GM19397 (cell line): ENCODE data around the gene FAM89B.
A peak's percentile ranks its signal among the peaks of the same experiment; 100 is the strongest.
"Not testable (repeated sequence)": the region's sequence is repeated elsewhere in the genome, so short reads cannot be mapped to it uniquely, and the experiment has no call there.

Source experiments
- ATAC-seq: cut with Tn5 transposase; IDR thresholded peaks from one replicate; pipeline ENCODE4 v1.9.1; 2021; ENCODE audit warnings: mild to moderate bottlenecking, moderate library complexity; ENCODE audit not compliant: unreplicated experiment

Gene FAM89B

DNA sequence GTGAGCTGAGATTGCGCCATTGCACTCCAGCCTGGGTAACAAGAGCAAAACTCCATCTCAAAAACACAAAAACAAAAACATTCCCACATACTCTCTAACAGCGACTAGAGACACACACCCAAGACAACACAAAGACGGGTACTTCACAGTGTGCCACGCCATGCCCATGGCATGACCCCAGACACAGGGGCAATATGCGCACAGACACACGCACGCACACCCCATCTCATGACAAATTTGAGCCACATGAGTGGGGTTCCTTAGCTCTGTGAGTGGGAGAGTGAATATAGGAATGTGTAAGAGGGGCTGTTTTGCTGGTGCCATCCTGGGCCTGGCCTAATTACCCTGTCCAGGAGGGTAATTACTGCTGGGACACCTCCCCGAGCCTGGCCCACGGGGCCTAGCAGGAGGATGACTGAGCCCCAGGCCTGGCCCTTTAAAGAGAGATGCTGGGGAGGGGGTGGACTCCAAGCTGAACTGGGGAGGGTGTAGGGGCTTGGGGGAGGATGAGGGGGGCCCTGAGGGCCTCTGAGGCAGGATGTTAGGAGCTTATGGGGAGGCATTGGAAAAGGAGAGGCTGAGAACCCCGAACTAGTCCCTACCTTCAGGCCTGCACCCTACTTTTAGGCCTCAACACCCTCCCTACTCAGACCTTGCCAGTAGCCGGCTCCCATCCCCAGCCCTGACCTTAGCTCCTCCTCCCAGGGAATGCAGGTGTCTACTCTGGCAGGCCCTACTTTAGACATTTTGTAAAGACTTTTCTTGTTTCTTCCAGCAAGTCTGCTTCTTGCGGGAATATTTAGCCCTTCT is 15.7 kb upstream of the FAM89B start:
- no peak for ATAC-seq

DNA sequence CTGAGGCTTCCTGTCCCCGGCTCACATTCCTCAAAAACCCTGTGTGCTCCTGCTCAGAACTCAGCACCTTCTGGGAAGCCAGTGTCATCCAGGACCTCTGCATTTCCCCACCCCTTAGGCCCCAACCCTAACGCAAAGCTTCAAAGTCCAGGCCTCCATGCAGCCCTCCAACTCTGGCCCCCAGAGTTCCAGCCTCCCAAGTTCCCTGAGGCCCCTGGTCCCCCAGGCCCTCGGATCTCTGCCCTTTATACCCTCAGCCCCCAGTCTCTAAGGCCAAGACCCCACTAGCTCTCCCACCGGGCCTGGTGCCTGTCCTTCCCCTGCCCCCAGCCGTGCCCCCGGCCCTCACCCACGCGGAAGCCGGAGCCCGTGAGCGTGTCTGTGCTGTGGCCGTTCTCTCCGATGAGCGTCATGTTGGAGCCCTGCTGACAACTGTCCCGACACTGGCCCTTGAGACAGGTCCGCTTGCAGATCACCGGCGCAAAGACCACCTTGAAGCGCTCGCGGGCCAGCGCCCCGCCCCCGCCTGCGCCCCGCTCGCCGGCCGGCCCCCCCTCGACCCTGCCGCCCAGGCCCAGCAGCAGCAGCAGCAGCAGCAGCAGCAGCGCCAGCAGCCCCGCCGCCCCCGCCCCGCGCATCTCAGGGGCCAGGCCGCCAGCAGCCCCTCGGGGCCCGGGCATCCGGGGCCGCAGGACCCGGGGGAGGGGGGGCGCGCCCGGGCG is 14.9 kb upstream of the FAM89B start:
- no peak for ATAC-seq

DNA sequence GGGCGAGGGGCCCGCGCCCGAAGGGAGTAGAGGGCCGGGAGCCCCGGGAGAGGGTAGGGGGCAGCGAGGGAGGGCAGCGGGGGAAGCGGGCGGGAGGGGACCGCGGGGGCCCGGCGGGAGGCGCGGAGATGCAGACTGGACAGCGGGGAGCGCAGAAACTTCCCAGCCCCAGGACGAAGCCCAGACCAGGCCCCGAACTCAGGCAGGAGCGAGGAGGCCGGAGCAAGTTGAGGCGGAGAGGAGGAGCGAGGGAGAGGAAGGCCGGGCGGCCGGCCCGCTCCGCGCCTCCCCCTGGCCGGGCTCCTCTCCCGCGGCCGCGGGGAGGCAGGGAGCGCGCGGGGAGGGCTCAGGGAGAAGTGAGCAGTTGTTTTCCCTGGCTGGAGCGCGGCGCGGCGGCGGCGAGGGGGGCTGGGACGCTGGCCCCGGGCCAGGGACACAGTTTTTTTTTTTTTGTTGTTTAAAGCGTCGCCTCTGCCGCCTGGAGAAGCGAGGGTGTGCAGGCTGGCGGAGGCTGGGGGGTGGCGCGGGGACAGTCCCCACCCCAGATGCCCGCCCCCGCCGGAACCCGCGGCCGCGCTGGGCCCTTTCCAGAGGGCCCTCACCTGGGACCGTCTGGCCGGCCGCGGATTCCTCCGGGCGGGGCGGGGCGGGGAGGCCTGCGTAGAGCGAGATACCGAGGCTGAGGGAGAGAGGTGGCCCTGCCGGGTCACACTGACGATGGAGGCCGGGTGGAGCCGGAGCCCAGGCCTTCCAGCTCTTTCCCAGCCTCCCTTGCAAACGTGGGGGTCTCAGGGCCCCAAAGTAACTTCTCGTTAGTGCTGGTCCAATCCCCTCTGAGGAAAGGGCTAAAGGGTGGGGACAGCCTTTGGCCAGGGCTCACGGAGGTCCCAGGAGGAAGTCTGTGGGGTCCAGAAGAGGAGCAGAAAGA is 14.1 kb upstream of the FAM89B start, which contains the start of gene LTBP3:
Gene LTBP3, minus strand, starts transcription at position 358 of the 928 bp plus-strand sequence. CDS start 400 bp downstream, outside the sequence.
- no peak for ATAC-seq

DNA sequence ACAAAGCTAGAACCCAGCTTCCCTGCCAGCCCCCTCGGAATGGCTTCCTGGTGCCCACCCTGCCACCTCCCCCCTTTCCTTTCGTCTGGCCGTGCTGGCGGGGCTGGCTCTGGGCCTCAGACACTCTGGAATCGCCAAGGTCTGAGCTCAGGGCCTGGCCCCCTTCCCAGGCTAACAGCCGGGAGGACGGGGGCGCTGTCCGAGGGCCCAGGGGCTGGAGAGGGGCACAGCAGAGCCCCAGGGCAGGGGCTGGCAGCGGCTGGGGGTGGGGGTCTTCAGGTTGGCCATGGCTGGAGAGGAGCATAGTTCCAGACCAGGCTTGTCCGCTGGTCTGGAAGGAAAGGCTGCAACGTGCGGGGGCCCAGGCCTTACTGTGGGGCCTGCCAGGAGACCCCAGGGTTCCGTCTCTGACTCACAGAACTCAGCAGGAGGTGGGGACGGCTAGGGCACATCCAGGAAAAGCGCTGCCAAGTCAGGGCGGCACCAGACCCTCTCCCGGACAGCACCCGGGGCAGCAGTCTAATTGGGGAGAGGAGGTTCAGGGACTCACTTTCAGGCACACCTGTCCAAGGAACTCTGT is 13.3 kb upstream of the FAM89B start:
- ATAC-seq: no peak

DNA sequence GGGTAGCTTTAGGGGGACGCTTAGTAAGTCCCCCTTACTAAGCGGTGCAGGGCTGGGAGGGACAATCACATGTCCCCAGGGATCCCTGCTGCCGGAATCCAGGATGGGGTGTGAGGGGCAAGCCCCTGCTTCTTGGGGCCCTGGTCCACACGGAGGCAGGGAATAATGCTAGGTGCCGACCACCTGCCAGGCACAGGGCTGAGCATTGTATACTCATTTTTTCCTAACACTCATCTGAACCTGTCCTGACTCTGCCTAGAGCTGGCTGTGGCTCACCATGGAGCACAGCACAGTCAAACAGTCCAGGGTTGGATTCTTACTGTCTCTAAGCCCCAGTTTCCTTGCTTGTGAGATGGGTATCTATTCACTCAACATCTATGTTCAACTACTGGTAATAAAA is 12.8 kb upstream of the FAM89B start:
- no peak for ATAC-seq

DNA sequence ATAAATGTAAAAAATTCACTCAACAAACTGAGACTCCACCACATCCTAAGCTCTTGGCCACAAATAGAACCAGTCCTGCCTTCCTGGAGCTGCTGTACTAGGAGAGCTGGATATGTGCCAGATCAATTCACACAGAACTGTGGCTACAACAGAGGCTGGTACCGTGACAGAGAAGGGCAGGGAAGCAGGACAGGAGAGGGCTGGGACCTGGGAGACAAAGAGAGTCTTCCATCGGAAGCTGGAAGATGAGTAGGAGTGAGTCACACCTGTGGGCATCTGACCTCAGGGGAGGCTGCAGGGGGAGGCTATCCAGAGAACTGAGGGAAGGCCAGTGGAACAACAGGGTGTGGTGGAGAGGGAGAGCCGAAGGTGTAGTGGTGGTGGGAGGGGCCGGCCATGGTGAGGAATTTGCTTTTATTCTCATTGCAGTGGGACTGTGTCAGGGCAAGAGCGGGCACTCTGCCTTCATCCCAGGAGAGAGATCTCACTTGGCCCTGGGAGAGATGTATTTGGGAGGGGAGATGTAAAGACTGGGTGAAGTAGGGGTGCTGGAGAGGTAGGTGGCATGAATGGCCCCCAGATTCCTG is 12.3 kb upstream of the FAM89B start:
- ATAC-seq: no peak

DNA sequence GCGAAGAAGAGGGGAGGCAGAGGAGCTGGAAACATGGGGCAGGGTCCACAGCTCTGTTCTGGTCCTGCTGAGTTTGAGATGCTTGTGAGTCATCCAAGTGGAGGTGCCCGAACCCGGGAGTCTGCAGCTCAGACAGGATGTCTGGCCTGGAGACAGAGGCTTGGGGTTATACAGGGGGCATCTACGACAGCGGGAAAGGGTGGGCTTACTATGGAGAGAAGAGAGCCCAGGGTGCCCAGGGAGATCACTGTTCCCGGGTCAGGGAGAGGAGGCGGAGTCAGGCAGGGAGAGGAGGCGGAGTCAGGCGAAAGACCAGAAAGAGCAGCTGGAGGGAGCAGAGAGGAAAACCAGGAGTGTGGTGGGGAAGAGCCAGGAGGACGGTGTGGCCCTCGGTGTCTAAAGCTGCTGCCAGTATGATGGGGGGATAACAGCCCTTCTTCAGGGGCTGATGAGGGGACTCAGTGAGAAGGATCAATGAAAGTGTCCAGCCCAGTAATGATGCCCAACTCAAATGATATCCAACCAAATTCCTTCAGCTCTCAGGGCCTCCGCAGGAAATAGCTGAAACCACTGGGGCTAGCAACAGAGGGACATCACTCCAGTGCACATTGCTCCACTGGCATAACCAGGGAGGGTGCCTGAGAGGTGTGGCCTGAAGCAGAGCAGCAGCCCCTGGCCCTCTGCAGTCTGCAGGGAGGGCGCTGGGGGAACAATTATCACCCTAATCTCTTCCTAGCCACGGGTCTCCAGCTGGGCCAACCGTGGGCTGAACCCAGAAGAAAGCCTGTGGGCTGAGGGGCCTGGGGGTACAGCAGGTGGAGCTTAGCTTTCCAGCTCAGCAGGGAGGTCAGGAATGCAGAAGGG is 11.6 kb upstream of the FAM89B start:
- no peak for ATAC-seq

DNA sequence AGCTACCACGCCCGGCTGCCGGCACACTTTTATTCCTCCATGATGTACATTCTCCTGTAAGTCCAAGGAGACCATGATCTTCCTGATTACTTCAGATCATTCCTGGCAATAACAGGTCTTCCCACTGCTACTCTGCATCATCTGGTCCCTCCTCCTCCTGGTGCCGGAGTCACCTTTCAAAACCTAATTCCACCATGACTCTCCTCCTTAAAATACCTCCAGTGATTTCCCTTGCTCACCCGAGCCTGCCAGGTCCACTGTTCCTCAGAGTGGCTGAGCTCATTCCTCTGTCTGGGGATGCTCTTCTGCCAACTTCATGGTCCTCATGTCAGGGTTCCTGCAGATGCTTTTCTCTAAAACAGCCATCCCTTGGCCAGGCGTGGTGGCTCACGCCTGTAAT is 10.3 kb upstream of the FAM89B start:
- ATAC-seq: no peak

DNA sequence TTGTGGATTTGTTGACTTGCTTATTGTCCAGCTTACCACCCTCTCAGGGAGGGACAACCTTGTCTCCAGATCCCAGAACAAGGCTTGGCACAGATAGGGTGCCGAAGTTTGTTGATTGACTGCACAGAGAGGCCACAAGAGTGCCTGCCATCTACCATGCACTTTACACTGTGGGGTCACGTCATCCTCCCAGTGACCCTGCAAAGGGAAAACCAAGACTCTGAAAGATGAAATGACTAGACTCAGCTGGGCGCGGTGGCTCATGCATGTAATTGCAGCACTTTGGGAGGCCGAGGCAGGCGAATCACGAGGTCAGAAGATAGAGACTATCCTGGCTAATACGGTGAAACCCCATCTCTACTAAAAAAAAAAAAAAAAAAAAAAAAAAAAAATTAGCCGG is 9.6 kb upstream of the FAM89B start:
- no peak for ATAC-seq

DNA sequence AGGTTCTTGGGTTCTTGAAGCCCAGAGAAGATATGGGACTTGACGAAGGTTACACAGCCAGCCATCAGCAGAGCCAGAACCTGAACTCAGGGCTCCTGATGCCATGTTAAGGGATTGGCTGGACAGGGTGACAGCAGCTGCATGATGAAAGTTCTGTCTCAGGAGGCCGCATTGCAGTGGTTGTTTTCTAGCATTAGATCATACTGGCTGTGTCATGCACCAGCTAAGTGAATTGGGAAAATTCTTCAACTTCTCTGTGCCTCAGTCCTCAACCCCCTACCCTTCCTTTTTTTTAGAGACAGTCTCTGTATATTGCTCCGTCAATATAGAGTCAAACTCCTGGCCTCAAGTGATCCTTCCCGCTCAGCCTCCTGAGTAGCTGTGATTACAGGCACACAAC is 8.7 kb upstream of the FAM89B start:
- no peak for ATAC-seq

DNA sequence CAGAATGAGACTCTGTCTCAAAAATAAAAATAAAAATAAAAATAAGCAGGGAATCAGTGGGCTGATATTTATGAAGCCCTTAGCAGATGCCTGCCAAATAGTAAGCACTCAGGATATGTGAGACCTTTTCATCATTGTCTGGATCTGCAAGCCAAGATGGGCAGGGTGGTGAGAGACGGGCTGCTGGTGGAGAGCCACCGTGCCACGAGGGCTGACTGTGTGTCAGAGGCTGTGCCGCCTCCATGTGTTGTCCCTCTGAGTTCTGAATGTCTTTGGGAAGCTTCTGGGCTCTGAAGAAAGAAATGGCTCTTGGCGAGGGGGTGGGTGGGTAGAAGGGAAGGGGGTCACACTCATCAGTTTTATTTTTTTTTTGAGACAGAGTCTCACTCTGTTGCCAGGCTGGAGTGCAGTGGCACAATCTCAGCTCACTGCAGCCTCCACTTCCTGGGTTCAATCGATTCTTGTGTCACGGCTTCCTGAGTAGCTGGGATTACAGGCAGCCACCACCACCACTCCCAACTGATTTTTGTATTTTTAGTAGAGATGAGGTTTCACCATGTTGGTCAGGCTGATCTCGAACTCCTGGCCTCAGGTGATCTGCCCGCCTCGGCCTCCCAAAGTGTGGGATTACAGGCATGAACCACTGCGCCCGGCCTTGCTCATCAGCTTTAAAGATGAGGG is 7.3 kb upstream of the FAM89B start:
- not testable (repeated sequence) for ATAC-seq

DNA sequence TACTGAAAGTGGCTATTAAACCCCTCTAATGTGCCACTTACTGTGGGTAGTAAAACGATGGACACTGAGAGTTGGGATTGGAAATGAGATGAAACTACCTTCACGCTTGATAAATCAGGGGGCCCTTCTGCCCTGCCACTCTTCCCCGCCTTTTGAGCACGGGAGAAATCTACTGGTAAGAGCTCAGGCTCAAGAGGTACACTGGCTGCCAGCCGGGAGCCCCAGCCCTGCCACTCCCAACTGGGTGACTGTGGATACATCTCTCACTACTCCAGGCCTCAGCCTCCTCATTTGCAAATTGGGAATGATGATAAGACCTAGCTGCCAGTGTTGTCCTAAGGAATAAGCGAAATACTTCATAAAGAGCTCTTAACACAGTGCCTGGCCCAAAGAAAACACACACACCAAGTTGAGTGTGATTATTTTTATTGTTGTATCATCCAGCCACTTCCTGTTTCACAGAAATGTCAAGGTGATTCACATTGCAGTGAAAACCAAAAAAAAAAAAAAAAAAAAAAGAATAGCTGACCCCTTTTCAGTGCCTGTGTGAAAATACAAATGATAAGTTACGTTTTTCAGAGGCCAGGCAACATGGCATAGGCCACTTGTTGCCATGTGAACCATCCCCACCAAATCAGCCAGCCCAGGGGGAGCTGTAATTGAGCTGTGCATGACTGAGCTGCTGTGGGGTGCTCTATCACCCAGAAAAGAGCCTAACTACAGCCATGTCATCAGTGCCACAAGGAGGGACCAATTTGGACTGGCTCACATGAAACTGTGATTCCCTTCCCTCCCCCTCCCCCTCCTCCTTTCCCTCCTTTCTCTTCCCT is 6.5 kb upstream of the FAM89B start:
- no peak for ATAC-seq

DNA sequence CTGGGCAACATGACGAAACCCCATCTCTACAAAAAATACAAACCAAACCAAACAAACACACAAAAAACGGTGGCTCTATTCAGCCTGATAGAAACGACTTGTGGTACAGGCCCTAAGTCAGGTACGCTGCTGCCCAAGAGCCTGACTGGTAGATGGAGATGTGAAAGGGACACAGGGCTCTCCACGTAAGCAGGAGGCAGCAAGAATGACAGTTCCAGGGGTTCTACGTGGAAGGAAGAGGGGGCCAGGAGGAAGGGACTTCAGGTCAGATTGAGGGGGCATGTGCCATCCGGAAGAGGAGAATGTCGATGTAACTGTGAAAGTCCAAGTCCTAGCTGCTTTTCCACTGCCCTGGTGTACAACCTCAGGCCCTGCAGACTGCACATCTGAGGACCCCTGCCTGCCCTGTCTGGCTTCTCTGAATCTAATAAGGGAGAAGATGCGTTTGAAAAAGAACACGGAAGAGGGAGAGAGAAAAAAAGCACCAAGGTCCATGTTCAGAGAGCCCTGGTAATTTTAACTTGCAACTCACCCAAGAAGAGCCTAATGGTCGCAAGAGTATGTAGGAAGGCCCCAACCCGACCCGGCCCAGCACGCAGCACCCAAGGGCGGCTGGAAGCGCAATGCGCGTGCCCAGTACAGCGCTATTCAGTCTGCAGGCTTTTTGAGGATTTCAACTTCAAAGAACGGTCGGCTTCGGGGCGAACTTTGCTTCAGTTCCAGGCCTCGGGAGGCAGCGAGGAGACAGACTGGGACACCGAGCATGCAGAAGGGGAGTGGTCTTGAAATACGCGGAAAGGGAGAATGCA is 3.0 kb upstream of the FAM89B start:
- peak; percentile 9 for ATAC-seq

DNA sequence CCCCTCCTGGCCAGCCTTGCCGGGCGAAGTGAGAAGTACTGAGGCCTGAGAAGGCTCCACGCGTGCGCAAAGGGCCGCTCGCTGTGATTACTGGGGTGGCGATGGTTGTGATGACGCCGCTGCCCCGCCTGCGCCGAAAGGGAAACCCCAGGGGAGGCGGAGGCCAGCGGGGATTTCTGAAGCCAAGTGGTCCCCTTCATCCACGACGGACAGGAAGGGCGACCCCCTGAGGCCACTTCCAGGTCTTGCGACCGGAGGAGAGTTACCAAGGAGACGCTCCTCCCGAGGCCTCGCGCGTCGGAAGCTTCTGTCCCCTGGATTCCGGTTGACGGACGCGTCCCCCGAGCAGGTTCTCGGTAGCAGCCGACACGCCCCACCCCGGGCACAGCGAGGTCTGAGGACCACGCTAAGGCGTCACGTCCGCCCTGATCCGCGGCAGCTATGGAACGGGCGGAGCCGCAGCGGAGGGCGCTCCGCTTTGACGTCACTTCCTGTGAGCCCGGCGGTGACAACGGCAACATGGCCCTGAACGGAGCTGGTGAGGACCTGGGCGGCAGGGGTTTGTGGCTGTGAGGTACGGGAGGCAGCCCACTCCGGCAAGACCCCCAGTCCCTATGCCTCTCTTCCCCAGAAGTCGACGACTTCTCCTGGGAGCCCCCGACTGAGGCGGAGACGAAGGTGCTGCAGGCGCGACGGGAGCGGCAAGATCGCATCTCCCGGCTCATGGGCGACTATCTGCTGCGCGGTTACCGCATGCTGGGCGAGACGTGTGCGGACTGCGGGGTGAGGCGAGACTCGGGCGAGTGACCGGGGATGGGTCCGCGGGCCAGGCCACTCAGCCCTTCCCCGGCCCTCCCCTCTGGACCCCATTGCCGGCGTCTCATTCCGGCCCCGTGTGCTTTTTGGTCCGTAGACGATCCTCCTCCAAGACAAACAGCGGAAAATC is 2.1 kb upstream of the FAM89B start, which contains the start of gene ZNRD2:
Gene ZNRD2, plus strand, starts transcription at position 505 of the 946 bp plus-strand sequence. Its CDS starts 15 bp downstream, at position 520.
- ATAC-seq: peak; percentile 62

DNA sequence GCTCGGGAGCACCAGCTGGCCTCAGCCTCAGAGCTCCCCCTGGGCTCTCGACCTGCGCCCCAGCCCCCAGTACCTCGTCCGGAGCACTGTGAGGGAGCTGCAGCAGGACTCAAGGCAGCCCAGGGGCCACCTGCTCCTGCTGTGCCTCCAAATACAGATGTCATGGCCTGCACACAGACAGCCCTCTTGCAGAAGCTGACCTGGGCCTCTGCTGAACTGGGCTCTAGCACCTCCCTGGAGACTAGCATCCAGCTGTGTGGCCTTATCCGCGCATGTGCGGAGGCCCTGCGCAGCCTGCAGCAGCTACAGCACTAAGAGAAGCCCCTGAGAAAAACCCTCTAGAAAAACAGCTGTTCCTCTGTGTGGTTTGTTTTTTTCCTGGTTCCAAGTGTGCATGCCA is 918 bp upstream of the FAM89B start:
- no peak for ATAC-seq

DNA sequence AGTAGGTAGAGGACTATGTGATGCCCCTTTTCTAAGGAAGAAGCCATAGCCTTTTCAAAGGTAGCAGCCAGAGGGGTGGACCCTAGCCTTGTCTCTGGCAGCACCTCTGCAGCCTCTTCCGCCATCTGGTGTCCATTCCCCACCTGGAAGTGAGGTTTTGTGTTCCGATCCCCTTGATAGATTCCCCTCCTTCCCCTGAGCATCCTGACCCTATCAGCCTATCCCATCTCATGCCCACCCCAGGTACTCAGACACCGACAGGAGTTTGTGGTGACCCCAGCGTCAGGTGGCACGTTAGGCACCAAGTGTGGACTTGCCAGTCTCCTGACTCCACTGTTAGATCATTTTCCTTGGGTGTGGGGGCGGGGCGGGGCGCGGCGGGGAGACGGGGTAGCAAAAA is 398 bp upstream of the FAM89B start:
- no peak for ATAC-seq
